Measurements from ENCODE around the gene DTX3. TPM values are rescaled to one million over a fixed set of nuclear protein-coding genes. Genes with fewer than 3 reads are reported as not detected.
"Not testable (repeated sequence)": the region's sequence is repeated elsewhere in the genome, so short reads cannot be mapped to it uniquely, and the experiment has no call there.

DTX3 gene
- total RNA-seq, 1 donor from 2014 or later, result 40.0 TPM

DNA sequence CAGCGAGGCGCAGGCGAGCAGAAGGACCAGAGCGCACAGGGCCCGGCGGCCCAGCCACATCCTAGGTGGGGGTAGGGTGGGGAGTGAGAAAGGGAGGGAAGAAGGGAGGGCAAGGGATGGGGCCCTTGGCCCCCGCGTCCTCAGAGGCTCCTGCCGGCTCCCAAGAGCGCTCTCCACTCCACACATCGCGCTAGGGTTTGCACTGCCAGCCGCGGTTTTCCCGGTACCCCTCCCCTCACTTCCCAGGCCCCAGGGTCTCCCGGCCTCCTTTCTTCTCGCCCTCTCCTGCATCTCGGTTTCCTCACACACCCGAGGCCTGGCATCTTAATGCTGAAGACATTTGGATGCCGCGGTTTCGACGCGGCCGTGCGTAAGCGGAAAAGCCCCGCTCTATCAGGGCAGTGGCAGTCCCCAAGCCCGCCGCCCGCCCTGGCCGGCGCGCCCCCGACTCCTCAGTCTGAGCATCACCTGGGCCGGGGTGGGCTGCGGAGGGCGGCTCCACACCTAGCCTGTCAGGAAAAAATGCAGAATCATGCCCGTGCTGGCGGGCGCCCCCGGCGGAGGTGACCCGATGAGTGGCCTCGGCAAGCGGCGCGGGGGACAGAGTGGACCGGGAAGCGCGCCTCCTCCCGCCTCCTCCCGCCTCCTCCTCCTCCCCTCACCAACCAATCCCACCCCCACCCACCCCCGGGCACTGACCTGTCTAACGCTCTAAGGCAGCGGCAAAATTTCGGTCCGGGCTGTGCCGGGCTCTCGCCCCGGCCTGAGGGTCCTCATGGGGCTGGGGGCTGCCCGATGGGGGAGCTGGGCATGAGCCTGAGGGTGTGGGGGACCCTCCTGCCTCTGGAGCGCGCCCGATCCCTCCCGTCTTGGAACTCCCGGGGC is 27.7 kb downstream of the DTX3 start:
- peak; percentile 42 for DNase-seq (ENCODE audit: low spot score)

DNA sequence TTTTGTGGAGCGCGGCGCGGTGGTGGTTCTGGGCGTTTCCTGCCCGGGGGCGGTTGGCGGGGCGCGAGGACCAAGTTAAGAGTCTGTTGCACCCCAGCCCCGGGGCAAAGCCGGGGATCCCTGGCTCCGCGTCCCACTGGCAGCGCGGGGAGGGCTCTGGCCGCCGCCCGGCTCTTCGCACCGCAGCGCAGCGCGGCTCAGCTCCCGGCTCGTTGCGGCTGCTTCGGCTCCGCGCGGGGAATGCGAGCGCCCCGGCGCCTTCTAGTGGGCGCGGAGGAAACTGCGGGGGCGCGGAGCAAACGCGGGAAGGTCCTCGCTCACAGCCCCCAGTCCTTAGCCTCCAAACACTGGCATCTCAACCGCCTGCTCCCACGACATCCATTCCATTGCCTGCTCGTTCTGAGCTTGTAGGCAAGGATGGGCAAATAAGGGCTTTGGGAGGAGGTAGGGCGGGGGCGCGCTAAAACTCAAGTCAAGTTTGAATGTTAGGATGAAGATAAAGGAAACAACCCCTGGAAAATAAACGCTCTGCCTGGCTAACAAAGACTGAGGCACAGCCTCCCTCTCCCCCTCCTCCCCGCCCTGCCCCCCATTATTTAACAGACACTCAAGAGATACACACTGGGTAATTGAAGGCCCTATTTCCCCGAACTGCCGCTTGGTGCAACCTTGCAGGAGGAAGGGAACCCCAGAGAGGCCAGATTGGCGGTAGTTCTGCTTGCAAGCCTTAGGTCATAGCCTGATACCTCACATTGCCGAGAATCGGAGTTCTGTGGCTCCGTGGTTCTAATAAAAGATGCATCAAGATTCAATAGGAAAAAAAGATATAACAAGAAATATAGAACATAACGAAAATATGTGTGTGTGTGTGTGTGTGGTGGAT is 28.6 kb downstream of the DTX3 start, which contains the start of gene B4GALNT1:
B4GALNT1 (minus strand) TSS at position 244 of the 883 bp plus-strand sequence. CDS start 1,069 bp downstream, outside the sequence.
- peak; percentile 41 for DNase-seq (ENCODE audit: low spot score)

DNA sequence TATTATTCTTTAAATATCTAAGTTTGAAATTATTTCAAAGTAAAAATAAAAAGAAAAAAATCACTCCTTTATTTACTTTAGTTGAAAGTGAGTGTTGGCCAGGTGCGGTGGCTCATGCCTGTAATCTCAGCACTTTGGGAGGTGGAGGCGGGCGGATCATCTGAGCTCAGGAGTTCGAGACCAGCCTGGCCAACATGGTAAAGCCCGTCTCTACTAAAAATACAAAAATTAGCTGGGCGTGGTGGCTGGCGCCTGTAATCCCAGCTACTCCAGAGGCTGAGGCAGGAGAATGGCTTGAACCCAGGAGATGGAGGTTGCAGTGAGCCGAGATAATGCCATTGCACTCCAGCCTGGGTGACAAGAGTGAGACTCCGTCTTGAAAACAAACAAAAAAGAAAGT is 32.1 kb downstream of the DTX3 start:
- not testable (repeated sequence) for DNase-seq (ENCODE audit: low spot score)

DNA sequence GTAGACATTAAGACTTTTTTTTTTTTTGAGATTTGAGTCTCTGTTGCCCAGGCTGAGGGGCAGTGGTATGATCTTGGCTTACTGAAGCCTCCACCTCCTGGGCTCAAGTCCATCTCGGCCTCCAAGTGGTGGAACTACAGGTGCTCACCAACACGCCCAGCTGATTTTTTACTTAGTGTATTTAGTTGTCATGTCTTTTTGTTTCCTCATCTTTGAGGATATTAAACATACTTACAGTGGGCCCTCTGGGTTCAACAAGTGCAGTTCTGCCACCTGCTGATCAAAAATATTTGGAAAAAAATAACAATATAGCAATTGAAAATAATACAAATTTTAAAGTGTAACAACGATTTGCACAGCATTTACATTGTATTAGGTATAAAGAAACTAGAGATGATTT is 32.7 kb downstream of the DTX3 start:
- DNase-seq (ENCODE audit: low spot score), result no peak

DNA sequence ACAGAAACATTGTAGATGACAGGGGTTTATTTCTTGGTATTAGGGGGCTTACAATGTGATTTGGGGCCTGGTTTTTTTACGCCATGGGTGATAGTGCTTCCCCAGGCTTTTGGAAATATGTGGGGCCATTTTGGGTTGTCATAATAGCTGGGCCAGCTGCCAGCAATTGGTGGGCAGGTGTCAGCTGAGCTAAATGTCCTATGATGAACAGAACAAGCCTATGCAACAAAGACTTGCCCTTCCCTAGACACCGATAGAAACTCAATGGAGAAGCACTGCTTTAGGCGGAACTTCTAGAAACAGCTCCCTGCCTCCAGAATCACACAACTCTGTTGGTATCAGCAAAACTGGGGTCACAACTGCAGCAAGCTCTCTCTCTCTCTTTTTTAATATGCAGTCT is 33.5 kb downstream of the DTX3 start:
- DNase-seq (ENCODE audit: low spot score), result no peak

DNA sequence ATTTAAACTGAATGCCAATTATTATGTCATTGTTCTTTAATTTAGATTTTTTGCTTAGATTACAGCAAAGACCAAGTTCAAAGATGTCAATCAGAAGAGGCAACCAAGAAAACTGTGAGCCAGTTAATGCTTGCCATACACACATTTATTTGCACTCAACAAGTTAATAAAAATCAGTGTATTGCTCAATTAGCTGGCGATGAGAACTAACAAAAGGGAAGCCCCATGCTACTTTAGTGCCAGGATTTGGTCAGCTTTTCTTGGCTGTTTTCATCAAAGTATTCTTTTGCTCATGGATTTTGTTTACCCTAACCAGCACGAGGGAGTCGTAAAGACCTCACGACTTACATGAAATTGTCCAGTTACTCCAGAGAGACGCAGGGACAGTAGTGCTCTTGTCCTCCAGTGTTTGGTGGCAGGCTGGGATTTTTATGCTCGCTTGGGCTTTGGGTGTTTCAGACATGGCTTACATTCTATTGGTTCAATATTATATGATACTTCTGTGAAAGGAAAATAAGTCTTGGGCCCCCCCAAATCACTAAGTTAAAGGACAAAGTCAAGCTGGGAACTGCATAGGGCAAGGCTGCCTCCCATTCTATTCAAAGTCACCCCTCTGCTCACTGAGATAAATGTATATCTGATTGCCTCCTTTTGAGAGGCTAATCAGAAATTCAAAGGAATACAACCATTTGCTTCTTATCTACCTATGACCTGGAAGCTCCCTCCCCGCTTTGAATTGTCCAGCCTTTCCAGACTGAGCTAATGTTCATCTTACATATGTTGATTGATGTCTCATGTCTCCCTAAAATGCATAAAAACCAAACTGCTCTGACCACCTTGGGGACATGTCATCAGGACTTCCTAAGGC is 35.8 kb downstream of the DTX3 start:
- DNase-seq (ENCODE audit: low spot score), result no peak

DNA sequence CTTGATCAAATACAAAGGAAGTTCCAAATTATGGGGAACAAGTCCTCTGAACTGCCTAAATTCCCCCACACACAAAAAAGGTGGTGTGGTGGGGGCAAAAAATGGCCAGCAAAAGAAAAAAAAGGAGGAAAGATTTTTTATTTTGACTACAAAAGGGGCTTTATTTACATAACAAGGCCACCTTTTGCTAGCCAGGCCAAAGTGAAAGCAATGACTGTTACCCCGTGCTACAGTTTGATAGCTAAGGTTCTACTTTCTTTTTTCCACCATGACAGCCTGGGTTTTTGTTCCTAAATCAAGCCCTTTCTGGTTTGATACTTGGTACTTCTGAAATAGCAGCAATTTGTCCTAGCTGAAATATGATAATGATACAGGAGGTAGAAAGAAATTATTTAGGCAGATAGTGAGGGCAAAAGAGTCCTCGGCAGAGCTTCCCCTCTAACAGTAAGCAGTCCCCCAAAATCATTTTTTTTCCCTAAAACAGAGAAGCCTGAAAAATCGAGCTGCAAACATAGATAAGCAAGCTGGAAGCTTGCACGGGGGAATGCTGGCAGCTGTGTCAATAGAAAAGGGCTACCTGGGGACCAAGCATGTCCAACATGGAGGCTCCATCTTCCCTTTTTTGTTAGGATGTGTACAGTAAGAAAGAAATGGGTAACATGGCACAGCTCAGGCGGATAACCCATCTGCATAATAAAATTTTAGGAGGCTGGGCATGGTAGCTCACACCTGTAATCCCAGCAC is 37.2 kb downstream of the DTX3 start:
- no peak for DNase-seq (ENCODE audit: low spot score)

DNA sequence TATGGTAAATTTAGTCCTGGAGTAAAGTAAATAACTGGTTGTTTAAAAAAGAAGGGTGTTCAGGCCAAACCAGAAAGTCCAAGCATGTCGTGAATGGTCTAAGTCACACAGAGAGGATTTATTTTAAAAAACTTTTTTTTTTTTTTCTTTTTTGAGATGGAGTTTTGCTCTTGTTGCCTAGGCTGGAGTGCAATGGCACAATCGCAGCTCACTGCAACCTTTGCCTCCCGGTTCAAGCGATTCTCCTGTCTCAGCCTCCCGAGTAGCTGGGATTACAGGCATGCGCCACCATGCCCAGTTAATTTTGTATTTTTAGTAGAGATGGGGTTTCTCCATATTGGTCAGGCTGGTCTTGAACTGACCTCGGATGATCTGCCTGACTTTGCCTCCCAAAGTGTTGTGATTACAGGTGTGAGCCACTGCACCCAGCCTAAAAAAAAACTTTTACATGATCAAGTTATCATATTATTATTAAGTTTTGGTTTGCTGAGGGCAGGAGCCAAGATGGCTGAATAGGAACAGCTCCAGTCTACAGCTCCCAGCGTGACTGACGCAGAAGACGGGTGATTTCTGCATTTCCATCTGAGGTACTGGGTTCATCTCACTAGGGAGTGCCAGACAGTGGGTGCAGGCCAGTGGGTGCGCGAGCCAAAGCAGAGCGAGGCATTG is 41.5 kb downstream of the DTX3 start:
- DNase-seq (ENCODE audit: low spot score), result not testable (repeated sequence)

DNA sequence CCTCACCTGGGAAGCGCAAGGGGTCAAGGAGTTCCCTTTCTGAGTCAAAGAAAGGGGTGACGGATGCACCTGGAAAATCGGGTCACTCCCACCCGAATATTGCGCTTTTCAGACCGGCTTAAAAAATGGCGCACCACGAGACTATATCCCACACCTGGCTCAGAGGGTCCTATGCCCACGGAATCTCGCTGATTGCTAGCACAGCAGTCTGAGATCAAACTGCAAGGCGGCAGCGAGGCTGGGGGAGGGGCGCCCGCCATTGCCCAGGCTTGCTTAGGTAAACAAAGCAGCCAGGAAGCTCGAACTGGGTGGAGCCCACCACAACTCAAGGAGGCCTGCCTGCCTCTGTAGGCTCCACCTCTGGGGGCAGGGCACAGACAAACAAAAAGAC is 42.0 kb downstream of the DTX3 start:
- not testable (repeated sequence) for DNase-seq (ENCODE audit: low spot score)

DNA sequence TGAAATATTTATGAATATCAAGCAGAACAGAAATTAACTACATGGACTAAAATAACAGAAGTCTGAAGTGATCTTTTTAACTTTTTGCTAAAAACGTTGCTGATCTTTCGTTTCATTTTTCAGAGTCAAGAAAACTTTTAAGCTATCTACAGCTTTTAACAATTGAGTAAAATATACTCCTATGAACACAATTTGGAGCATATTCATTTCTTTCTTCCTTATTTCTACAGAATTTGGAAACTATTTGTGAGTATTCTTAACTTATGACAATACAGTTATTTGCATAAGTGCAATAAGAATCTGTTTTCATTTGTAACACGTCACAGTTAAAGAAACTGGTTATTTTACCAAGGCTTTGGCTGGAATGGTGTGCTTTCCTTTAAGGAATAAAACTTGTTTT is 49.4 kb downstream of the DTX3 start:
- no peak for DNase-seq (ENCODE audit: low spot score)

DNA sequence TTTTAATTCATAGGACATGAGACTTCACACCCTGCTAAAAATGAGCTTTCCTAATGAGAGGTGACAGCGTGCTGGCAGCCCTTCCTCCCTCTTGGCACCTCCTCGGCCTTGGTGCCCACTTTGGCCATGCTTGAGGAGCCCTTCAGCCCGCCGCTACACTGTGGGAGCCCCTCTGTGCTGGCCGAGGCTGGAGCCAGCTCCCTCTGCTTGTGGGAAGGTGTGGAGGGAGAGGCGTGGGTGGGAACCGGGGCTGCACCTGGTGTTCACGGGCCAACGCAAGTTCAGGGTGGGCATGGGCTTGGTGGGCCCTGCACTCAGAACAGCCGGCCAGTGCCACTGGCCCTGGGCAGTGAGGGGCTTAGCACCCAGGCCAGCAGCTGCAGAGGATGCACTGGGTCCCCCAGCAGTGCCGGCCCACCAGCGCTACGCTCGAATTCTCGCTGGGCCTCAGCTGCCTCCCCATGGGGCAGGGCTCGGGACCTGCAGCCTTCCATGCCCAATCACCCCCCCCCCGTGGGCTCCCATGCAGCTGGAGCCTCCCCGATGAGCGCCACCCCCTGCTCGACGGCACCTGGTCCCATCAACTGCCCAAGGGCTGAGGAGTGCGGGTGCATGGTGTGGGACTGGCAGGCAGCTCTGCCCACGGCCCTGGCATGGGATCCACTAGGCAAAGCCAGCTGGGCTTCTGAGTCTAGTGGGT is 51.1 kb downstream of the DTX3 start:
- DNase-seq (ENCODE audit: low spot score), result no peak

DNA sequence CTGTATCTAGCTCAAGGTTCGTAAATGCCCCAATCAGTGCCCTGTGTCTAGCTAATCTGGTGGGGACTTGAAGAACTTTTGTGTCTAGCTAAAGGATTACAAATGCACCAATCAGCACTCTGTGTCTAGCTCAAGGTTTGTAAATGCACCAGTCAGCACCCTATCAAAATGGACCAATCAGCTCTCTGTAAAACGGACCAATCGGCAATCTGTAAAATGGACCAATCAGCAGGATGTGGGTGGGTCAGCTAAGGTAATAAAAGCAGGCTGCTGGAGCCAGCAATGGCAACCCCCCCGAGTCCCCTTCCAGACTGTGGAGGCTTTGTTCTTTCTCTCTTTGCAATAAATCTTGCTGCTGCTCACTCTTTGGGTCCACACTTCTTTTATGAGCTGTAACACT is 51.8 kb downstream of the DTX3 start:
- not testable (repeated sequence) for DNase-seq (ENCODE audit: low spot score)

DNA sequence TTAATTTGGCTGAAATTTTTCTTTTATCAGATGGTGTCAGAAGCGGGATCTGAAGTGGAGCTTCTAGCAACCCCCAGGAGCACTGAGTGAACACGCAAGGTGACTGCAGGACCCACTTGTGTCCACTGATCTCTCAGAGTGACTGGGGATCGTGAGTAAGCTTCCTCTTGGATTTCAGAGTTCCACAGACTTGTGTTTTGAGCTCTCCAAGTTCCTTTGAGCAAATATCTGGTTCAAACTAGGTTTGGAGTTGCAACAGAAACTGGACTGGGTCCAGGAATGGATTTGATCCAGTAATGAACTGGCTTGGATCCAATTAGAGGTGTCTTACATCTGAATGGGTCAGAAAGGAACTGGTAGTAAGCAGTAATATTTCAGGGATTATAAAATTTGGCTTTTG is 53.1 kb downstream of the DTX3 start:
- DNase-seq (ENCODE audit: low spot score), result no peak

DNA sequence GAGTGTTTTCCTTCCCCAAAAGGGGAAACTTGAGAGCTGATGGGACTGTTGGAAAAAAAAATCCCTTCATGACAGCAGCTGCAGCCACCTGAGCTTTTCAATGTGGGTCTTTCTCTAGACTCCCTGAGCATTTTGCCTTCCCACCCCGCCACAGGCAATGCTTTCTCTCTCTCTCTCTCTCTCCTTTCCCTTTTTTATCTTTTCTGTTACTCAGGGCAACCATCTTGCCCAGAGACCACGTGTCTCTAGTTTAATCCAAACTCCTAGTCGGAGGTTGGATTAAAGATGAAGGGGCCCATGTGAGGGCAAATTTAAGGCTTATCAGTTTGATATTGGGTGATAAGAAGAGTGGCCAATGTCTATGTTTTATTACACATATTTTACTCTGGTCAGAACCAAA is 54.3 kb downstream of the DTX3 start:
- DNase-seq (ENCODE audit: low spot score), result no peak

Other genes starting within 250 kb of the DTX3 start
- gene R3HDM2, start 173.8 kb upstream of the DTX3 start, total RNA-seq, result 75.3 TPM
- not detected for gene INHBC, start 170.0 kb upstream of the DTX3 start, total RNA-seq
- 0.23 TPM for gene INHBE, start 149.5 kb upstream of the DTX3 start, total RNA-seq
- gene GLI1, start 145.0 kb upstream of the DTX3 start, total RNA-seq, result 4.2 TPM
- 10.0 TPM for gene ARHGAP9, start 125.0 kb upstream of the DTX3 start, total RNA-seq
- 327 TPM for gene MARS1, start 116.8 kb upstream of the DTX3 start, total RNA-seq
- gene DDIT3, start 84.3 kb upstream of the DTX3 start, total RNA-seq, result 30.8 TPM
- gene MBD6, start 82.0 kb upstream of the DTX3 start, total RNA-seq, result 177 TPM
- gene DCTN2, start 57.6 kb upstream of the DTX3 start, total RNA-seq, result 104 TPM
- 0.99 TPM for gene KIF5A, start 54.8 kb upstream of the DTX3 start, total RNA-seq
- 48.0 TPM for gene PIP4K2C, start 13.6 kb upstream of the DTX3 start, total RNA-seq
- 41.5 TPM for gene ARHGEF25, start 6.6 kb downstream of the DTX3 start, total RNA-seq
- gene B4GALNT1, start 28.4 kb downstream of the DTX3 start, total RNA-seq, result 3.3 TPM
- 201 TPM for gene OS9, start 89.3 kb downstream of the DTX3 start, total RNA-seq
- gene AGAP2, start 133.9 kb downstream of the DTX3 start, total RNA-seq, result 2.8 TPM
- 45.6 TPM for gene TSPAN31, start 140.2 kb downstream of the DTX3 start, total RNA-seq
- 86.5 TPM for gene CDK4, start 147.5 kb downstream of the DTX3 start, total RNA-seq
- 12.1 TPM for gene MARCHF9, start 150.3 kb downstream of the DTX3 start, total RNA-seq
- gene CYP27B1, start 162.3 kb downstream of the DTX3 start, total RNA-seq, result 1.6 TPM
- gene METTL1, start 167.3 kb downstream of the DTX3 start, total RNA-seq, result 50.1 TPM
- gene EEF1AKMT3, start 167.8 kb downstream of the DTX3 start, total RNA-seq, result 9.8 TPM
- gene TSFM, start 178.0 kb downstream of the DTX3 start, total RNA-seq, result 32.9 TPM
- 5.2 TPM for gene AVIL, start 213.9 kb downstream of the DTX3 start, total RNA-seq
- 130 TPM for gene CTDSP2, start 241.9 kb downstream of the DTX3 start, total RNA-seq